Measurements from ENCODE around the gene KIAA1614. TPM values are rescaled to one million over a fixed set of nuclear protein-coding genes. Genes with fewer than 3 reads are reported as not detected.

KIAA1614 gene
- total RNA-seq, 1 experiment from 2014 or later, result 3.3 TPM

DNA sequence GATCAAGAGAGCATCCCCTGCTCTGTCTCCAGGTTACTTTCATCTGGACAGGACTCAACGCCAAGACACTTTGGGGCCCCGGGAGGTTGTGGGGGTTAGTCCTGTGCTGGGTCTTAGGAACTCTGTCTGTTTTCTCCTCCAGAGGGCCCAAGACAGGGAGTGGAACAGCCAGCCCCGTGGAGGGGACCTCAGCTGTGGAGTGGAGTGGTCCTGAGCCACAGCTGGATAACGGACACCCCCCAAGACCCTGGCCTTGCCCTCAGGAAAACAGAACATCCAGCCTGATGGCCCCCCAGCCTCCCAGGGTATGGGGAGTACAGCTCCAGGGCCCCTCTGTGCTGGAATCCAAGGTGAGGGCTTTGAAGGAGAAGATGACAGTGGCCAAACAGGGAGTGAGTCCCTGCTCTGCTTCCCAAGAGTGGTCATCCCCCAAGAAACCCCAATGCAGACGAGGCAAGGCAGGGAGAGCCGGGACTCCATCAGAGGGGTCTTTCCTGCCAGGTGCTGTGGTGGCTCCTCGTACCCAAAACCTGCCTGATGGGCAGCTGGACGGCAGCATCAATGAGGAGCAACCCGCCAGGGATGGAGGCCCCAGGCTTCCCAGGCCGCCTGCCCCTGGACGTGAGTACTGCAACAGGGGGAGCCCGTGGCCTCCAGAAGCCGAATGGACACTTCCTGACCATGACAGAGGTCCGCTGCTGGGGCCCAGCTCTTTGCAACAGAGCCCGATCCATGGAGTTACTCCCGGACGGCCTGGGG, 3.5 kb downstream of the KIAA1614 start (continued):
- TF ChIP-seq, protein P1, sequence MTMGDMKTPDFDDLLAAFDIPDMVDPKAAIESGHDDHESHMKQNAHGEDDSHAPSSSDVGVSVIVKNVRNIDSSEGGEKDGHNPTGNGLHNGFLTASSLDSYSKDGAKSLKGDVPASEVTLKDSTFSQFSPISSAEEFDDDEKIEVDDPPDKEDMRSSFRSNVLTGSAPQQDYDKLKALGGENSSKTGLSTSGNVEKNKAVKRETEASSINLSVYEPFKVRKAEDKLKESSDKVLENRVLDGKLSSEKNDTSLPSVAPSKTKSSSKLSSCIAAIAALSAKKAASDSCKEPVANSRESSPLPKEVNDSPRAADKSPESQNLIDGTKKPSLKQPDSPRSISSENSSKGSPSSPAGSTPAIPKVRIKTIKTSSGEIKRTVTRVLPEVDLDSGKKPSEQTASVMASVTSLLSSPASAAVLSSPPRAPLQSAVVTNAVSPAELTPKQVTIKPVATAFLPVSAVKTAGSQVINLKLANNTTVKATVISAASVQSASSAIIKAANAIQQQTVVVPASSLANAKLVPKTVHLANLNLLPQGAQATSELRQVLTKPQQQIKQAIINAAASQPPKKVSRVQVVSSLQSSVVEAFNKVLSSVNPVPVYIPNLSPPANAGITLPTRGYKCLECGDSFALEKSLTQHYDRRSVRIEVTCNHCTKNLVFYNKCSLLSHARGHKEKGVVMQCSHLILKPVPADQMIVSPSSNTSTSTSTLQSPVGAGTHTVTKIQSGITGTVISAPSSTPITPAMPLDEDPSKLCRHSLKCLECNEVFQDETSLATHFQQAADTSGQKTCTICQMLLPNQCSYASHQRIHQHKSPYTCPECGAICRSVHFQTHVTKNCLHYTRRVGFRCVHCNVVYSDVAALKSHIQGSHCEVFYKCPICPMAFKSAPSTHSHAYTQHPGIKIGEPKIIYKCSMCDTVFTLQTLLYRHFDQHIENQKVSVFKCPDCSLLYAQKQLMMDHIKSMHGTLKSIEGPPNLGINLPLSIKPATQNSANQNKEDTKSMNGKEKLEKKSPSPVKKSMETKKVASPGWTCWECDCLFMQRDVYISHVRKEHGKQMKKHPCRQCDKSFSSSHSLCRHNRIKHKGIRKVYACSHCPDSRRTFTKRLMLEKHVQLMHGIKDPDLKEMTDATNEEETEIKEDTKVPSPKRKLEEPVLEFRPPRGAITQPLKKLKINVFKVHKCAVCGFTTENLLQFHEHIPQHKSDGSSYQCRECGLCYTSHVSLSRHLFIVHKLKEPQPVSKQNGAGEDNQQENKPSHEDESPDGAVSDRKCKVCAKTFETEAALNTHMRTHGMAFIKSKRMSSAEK (CRISPR knock-in tag; IDR thresholded peaks at IDR 0.05; ENCODE audit: borderline replicate concordance), result no peak

DNA sequence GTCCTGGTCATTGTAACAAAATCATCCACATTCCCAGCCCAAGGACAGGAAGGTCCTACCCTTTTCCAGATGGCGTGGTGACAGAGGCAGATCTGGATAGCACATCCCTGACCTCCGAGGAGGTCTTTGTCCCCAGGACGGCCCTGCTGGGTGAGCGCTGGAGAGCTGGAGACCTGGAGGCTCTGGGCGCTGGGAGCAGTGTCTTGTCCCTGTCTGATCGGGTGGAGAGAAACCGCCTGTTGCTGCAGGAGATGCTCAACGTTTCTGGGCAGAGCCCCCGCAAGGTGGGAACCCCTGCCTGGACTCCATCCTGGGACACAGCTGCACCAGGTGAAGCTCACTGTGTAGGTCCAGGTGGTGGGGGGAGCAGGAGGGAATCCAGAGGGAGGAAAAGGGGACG, 4.1 kb downstream of the KIAA1614 start:
- ChIA-PET CTCF (interaction anchor here (0.8 to 3.5 kb wide), 11 partner anchors 10 to 566 kb away, joined by 3 to 42 read pairs (median 4); partner anchors contain the start of gene CACNA1E), POLR2A (no interaction called here)
- H3K4me1 Mint-ChIP-seq, result peaks cover 28% of the 10 kb centered on the region
- TF ChIP-seq, protein P2, sequence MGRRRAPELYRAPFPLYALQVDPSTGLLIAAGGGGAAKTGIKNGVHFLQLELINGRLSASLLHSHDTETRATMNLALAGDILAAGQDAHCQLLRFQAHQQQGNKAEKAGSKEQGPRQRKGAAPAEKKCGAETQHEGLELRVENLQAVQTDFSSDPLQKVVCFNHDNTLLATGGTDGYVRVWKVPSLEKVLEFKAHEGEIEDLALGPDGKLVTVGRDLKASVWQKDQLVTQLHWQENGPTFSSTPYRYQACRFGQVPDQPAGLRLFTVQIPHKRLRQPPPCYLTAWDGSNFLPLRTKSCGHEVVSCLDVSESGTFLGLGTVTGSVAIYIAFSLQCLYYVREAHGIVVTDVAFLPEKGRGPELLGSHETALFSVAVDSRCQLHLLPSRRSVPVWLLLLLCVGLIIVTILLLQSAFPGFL (CRISPR knock-in tag; IDR thresholded peaks at IDR 0.05; ENCODE audit: borderline replicate concordance), result no peak
- TF ChIP-seq RORB (CRISPR knock-in tag; IDR thresholded peaks at IDR 0.05), result no peak
- no peak for TF ChIP-seq FOXP1 (CRISPR knock-in tag; IDR thresholded peaks at IDR 0.05; ENCODE audit: borderline replicate concordance)
- TF ChIP-seq CREM (CRISPR knock-in tag; IDR thresholded peaks at IDR 0.05), result no peak
- no peak for TF ChIP-seq GABPB1 (CRISPR knock-in tag; IDR thresholded peaks at IDR 0.05)
- TF ChIP-seq ZNF138 (CRISPR knock-in tag; conservative IDR thresholded peaks at IDR 0.05), result no peak
- TF ChIP-seq OVOL2 (CRISPR knock-in tag; IDR thresholded peaks at IDR 0.05; ENCODE audit: borderline replicate concordance), result no peak
- no peak for TF ChIP-seq ZNF423 (CRISPR knock-in tag; IDR thresholded peaks at IDR 0.05)
- TF ChIP-seq RELA (CRISPR knock-in tag; IDR thresholded peaks at IDR 0.05; ENCODE audit: borderline replicate concordance), result no peak
- TF ChIP-seq, protein P3, sequence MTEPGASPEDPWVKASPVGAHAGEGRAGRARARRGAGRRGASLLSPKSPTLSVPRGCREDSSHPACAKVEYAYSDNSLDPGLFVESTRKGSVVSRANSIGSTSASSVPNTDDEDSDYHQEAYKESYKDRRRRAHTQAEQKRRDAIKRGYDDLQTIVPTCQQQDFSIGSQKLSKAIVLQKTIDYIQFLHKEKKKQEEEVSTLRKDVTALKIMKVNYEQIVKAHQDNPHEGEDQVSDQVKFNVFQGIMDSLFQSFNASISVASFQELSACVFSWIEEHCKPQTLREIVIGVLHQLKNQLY (CRISPR knock-in tag; IDR thresholded peaks at IDR 0.05), result no peak
- TF ChIP-seq, protein P4, sequence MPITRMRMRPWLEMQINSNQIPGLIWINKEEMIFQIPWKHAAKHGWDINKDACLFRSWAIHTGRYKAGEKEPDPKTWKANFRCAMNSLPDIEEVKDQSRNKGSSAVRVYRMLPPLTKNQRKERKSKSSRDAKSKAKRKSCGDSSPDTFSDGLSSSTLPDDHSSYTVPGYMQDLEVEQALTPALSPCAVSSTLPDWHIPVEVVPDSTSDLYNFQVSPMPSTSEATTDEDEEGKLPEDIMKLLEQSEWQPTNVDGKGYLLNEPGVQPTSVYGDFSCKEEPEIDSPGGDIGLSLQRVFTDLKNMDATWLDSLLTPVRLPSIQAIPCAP (CRISPR knock-in tag; IDR thresholded peaks at IDR 0.05), result no peak
- no peak for TF ChIP-seq GTF2I (CRISPR knock-in tag; conservative IDR thresholded peaks at IDR 0.05)
- no peak overlapping the region for H3K27ac Mint-ChIP-seq
- H3K27me3 Mint-ChIP-seq (ENCODE audit: low read depth), result peaks cover 25% of the 10 kb centered on the region
- H3K4me3 Mint-ChIP-seq, result no peak overlapping the region
- no peaks in the 10 kb centered on the region for H3K9me3 Mint-ChIP-seq
- ATAC-seq (no peak), DNase-seq (ENCODE audit: low spot score) (no peak)
- no peaks in the 10 kb centered on the region for H3K36me3 Mint-ChIP-seq

DNA sequence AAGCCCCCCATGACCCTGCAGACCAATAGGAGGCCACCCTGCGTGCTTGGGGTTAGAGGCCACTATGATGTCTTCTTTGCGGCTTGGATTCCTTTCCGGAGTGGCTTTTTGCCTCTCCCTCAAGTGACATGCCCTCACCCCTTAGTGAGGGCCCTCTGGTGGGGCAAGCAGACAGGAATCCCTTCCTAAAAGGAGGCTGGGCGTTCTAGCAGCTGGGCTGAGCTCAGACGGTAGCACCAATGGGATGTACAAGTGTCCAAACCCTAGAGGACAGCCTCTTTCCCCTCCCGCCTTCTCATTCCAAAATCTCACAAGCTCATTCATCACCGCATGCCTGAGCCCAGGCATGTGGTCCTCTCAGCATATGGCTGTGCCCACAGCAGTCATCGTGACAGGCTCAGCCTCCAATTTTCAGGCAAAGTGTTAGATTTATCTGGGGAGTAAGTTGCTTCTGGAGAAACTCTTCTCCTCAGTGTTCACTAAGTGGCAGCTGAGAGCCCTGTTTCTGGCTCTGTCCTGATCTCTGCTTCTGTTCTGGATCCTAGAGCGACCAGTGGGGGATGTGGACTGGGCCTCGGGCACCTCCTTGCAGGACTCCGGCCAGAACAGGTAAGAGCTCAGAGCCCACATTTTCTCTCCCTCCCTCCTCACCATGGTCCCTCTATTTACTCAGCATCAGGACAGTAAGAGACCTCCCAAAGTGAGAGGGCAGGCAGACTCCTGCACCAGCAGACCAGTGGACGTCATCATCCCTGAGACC, 4.8 kb downstream of the KIAA1614 start:
- H3K27ac Mint-ChIP-seq, result no peak overlapping the region

More for the DNA sequence above, 4.8 kb downstream of the KIAA1614 start:
- ChIA-PET CTCF (interaction anchor here (0.7 to 3.5 kb wide), 17 partner anchors 9 to 566 kb away, joined by 3 to 42 read pairs (median 3); partner anchors contain the start of gene CACNA1E), POLR2A (no interaction called here)
- DNase-seq (ENCODE audit: low spot score) (no peak), ATAC-seq (peak; percentile 46)
- TF ChIP-seq, protein P5, sequence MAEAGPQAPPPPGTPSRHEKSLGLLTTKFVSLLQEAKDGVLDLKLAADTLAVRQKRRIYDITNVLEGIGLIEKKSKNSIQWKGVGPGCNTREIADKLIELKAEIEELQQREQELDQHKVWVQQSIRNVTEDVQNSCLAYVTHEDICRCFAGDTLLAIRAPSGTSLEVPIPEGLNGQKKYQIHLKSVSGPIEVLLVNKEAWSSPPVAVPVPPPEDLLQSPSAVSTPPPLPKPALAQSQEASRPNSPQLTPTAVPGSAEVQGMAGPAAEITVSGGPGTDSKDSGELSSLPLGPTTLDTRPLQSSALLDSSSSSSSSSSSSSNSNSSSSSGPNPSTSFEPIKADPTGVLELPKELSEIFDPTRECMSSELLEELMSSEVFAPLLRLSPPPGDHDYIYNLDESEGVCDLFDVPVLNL (CRISPR knock-in tag; IDR thresholded peaks at IDR 0.05; ENCODE audit: borderline replicate concordance, low read depth), result no peak
- TF ChIP-seq, protein P6, sequence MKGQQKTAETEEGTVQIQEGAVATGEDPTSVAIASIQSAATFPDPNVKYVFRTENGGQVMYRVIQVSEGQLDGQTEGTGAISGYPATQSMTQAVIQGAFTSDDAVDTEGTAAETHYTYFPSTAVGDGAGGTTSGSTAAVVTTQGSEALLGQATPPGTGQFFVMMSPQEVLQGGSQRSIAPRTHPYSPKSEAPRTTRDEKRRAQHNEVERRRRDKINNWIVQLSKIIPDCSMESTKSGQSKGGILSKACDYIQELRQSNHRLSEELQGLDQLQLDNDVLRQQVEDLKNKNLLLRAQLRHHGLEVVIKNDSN (CRISPR knock-in tag; IDR thresholded peaks at IDR 0.05), result no peak
- no peak for TF ChIP-seq ZNF138 (CRISPR knock-in tag; conservative IDR thresholded peaks at IDR 0.05)
- no peak overlapping the region for H3K4me3 Mint-ChIP-seq
- H3K36me3 Mint-ChIP-seq, result no peaks in the 10 kb centered on the region
- H3K27me3 Mint-ChIP-seq (ENCODE audit: low read depth), result peaks cover 20% of the 10 kb centered on the region
- H3K9me3 Mint-ChIP-seq, result no peaks in the 10 kb centered on the region
- H3K4me1 Mint-ChIP-seq, result peaks cover 33% of the 10 kb centered on the region
